Liver (tissue), 9 donors: ENCODE measurements around the gene REPS1. TPM values are rescaled to one million over a fixed set of nuclear protein-coding genes. Genes with fewer than 3 reads are reported as not detected.

Source experiments
- DNase-seq: peaks from one replicate; pipeline ENCODE4 v3.0.0-alpha.2; 2017; ENCODE audit warnings: low spot score
- H3K27ac ChIP-seq, 2 donors: one replicate each; pipeline ENCODE4 v1.7.0; 2013; ENCODE audit warnings: inconsistent platforms in 2 of 2, low read length in 2 of 2, control low read depth in 1 of 2, low read depth in 1 of 2, mild to moderate bottlenecking in 1 of 2
- H3K27me3 ChIP-seq, 4 donors: one replicate each; pipeline versions ENCODE4 v1.6.1 to v1.7.0; 2013; ENCODE audit warnings: low read length in 3 of 4, inconsistent platforms in 1 of 4, mild to moderate bottlenecking in 1 of 4, moderate library complexity in 1 of 4; ENCODE audit not compliant: control insufficient read depth in 4 of 4, insufficient read depth in 4 of 4
- H3K36me3 ChIP-seq, 4 donors: one replicate each; pipeline versions ENCODE4 v1.6.1 to v1.7.0; 2013; ENCODE audit warnings: low read length in 3 of 4, mild to moderate bottlenecking in 3 of 4, low read depth in 1 of 4, moderate library complexity in 1 of 4; ENCODE audit not compliant: control insufficient read depth in 4 of 4, insufficient read depth in 3 of 4
- H3K4me1 ChIP-seq, 4 donors: one replicate each; pipeline versions ENCODE4 v1.6.1 to v1.7.0; 2013; ENCODE audit warnings: low read length in 3 of 4, mild to moderate bottlenecking in 3 of 4, moderate library complexity in 1 of 4; ENCODE audit not compliant: control insufficient read depth in 4 of 4, insufficient read depth in 4 of 4
- H3K4me3 ChIP-seq, 3 donors: one replicate each; pipeline versions ENCODE4 v1.6.1 to v1.7.0; 2013; ENCODE audit warnings: low read length in 3 of 3, control low read depth in 1 of 3, low read depth in 1 of 3, mild to moderate bottlenecking in 1 of 3
- H3K9ac ChIP-seq, 2 donors: one replicate each; pipeline ENCODE4 v1.7.0; 2013; ENCODE audit warnings: low read length in 2 of 2, mild to moderate bottlenecking in 2 of 2, moderate library complexity in 2 of 2, control low read depth in 1 of 2, low read depth in 1 of 2
- H3K9me3 ChIP-seq, 4 donors: one replicate each; pipeline versions ENCODE4 v1.6.1 to v1.7.0; 2013; ENCODE audit warnings: low read length in 3 of 4; ENCODE audit not compliant: control insufficient read depth in 4 of 4
- EGR1 ChIP-seq, 2 donors: IDR thresholded peaks; 2 replicates each; pipeline ENCODE4 v1.6.1; 2016 to 2018; ENCODE audit warnings: antibody characterized with exemption in 2 of 2, low read depth in 2 of 2
- FOXA1 ChIP-seq: IDR thresholded peaks from 2 replicates; pipeline ENCODE4 v1.6.1; 2016; ENCODE audit warnings: antibody characterized with exemption
- HNF4A ChIP-seq, 2 donors: conservative IDR thresholded peaks; 2 replicates each; pipeline ENCODE4 v1.6.1; 2016; ENCODE audit warnings: antibody characterized with exemption in 2 of 2, mild to moderate bottlenecking in 2 of 2
- NR2F2 ChIP-seq: IDR thresholded peaks from 2 replicates; pipeline ENCODE4 v1.6.1; 2016; ENCODE audit warnings: antibody characterized with exemption
- REST ChIP-seq: IDR thresholded peaks from 2 replicates; pipeline ENCODE4 v1.6.1; 2016; ENCODE audit warnings: antibody characterized with exemption, mild to moderate bottlenecking
- SP1 ChIP-seq: IDR thresholded peaks from 2 replicates; pipeline ENCODE4 v1.6.1; 2018; ENCODE audit warnings: antibody characterized with exemption, mild to moderate bottlenecking
- TAF1 ChIP-seq: conservative IDR thresholded peaks from 2 replicates; pipeline ENCODE4 v1.6.1; 2016; ENCODE audit warnings: antibody characterized with exemption, mild to moderate bottlenecking
- WGBS: extraction: QIAGEN DNeasy Blood & Tissue Kit; methylation state at CpG from one replicate; pipeline ENCODE4 v1.1.7; 2013; 5-methylcytosine and 5-hydroxymethylcytosine counted together
- polyA plus RNA-seq, 2 donors: library from polyadenylated mRNA; stranded (reverse) in 1 of 2; unstranded in 1 of 2; fragments of 200-250 nt in 1 of 2; fragments of >200 nt in 1 of 2; fragmentation: Nextera tagmentation in 1 of 2; extraction: Ambion mirVana in 1 of 2; gene quantifications; one replicate each; pipeline versions ENCODE4 v1.2.1 to v1.2.3, GENCODE V29; 2013 to 2015
- total RNA-seq, 2 donors: library from RNA; depleted of rRNA; stranded (reverse); fragments of >200 nt; gene quantifications; one replicate each; pipeline ENCODE4 v1.2.3, GENCODE V29; 2014
- TF ChIP-seq, protein P1 (sequence below): fragments of 150-350 bp; IDR thresholded peaks from 2 replicates; pipeline ENCODE4 v1.5.1; 2017; ENCODE audit warnings: improper control_type of control experiment, low read depth, low read length; ENCODE audit not compliant: missing input control
- TF ChIP-seq, protein P2 (sequence below): IDR thresholded peaks from 2 replicates; pipeline ENCODE4 v1.6.1; 2016; ENCODE audit warnings: antibody characterized with exemption
- TF ChIP-seq, protein P3 (sequence below): IDR thresholded peaks from 2 replicates; pipeline ENCODE4 v1.6.1; 2016; ENCODE audit warnings: antibody characterized with exemption
- donor health status: healthy.
- donor health status: healthy.
- donor health status: healthy.
- donor health status: healthy.
- donor health status: healthy.

Gene REPS1
- total and polyA plus RNA-seq, 4 donors: 12.3 to 46.4 (median 21.1) TPM

DNA sequence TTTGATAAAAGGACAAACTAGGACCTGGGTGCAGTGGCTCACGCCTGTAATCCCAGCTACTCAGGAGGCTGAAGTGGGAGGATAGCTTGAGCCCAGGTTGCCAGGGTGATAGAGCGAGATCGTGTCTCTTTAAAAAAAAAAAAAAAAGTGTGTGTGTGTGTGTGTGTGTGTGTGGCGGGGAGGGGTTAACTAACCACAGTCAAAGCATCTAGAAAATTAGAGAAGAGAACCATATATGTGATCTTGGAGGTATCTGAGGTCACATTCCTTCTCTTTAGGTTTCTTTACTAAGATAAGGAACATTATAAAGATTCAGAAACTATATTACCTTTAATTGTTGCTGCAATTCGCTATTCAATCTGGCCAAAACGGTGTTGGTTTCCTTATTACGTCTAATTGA lies 80.9 kb downstream of the REPS1 start:
- Histone ChIP-seq H3K36me3 (peaks cover 13 to 77% (median 71%) of the 10 kb centered on the region in 4 donors), H3K4me1 (no peaks in the 10 kb centered on the region), H3K4me3 (no peak overlapping the region), H3K9me3 (no peaks in the 10 kb centered on the region), H3K27ac (no peak overlapping the region), H3K9ac (no peak overlapping the region), H3K27me3 (no peaks in the 10 kb centered on the region)
- 87% methylated on average over 7 of the region's 7 CpGs for WGBS
- TF ChIP-seq EGR1 (IDR thresholded peaks at IDR 0.05; ENCODE audit: low read depth in 2 of 2): no peak
- no peak for TF ChIP-seq REST
- TF ChIP-seq SP1: no peak
- no peak for DNase-seq

GRCh38 chr6:138897031-138897430 lies 91.0 kb downstream of the REPS1 start:
- no peaks in the 10 kb centered on the region for H3K9me3 ChIP-seq
- no peaks in the 10 kb centered on the region for H3K27me3 ChIP-seq
- H3K4me3 ChIP-seq: no peak overlapping the region
- peaks cover 0 to 21% (median 8%) of the 10 kb centered on the region in 4 donors for H3K36me3 ChIP-seq
- no peak overlapping the region for H3K27ac ChIP-seq
- H3K9ac ChIP-seq: no peak overlapping the region
- no peak for DNase-seq
- TF ChIP-seq FOXA1 (no peak), REST (no peak)
- TF ChIP-seq, protein P1, sequence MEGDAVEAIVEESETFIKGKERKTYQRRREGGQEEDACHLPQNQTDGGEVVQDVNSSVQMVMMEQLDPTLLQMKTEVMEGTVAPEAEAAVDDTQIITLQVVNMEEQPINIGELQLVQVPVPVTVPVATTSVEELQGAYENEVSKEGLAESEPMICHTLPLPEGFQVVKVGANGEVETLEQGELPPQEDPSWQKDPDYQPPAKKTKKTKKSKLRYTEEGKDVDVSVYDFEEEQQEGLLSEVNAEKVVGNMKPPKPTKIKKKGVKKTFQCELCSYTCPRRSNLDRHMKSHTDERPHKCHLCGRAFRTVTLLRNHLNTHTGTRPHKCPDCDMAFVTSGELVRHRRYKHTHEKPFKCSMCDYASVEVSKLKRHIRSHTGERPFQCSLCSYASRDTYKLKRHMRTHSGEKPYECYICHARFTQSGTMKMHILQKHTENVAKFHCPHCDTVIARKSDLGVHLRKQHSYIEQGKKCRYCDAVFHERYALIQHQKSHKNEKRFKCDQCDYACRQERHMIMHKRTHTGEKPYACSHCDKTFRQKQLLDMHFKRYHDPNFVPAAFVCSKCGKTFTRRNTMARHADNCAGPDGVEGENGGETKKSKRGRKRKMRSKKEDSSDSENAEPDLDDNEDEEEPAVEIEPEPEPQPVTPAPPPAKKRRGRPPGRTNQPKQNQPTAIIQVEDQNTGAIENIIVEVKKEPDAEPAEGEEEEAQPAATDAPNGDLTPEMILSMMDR: no peak
- no peaks in the 10 kb centered on the region for H3K4me1 ChIP-seq

- no peak overlapping the region for H3K9ac ChIP-seq
- H3K4me3 ChIP-seq: no peak overlapping the region
- no peaks in the 10 kb centered on the region for H3K27me3 ChIP-seq
- no peak for DNase-seq
- peaks cover 0 to 15% (median 7%) of the 10 kb centered on the region in 4 donors for H3K36me3 ChIP-seq
- H3K9me3 ChIP-seq: no peaks in the 10 kb centered on the region
- 95% methylated on average over 8 of the region's 8 CpGs for WGBS
- no peak overlapping the region for H3K27ac ChIP-seq
- H3K4me1 ChIP-seq: no peaks in the 10 kb centered on the region
- TF ChIP-seq HNF4A (conservative IDR thresholded peaks at IDR 0.05) (no peak), FOXA1 (no peak), REST (no peak), NR2F2 (no peak), SP1 (no peak), TAF1 (no peak)
- TF ChIP-seq, protein P2, sequence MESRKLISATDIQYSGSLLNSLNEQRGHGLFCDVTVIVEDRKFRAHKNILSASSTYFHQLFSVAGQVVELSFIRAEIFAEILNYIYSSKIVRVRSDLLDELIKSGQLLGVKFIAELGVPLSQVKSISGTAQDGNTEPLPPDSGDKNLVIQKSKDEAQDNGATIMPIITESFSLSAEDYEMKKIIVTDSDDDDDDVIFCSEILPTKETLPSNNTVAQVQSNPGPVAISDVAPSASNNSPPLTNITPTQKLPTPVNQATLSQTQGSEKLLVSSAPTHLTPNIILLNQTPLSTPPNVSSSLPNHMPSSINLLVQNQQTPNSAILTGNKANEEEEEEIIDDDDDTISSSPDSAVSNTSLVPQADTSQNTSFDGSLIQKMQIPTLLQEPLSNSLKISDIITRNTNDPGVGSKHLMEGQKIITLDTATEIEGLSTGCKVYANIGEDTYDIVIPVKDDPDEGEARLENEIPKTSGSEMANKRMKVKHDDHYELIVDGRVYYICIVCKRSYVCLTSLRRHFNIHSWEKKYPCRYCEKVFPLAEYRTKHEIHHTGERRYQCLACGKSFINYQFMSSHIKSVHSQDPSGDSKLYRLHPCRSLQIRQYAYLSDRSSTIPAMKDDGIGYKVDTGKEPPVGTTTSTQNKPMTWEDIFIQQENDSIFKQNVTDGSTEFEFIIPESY: no peak
- TF ChIP-seq, protein P3, sequence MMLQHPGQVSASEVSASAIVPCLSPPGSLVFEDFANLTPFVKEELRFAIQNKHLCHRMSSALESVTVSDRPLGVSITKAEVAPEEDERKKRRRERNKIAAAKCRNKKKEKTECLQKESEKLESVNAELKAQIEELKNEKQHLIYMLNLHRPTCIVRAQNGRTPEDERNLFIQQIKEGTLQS: no peak
These were observed 91.8 kb downstream of the REPS1 start for GRCh38 chr6:138896104-138896756.
